HCT116 (cell line): Measurements from ENCODE around the gene CAPS. TPM values are rescaled to one million over a fixed set of nuclear protein-coding genes. Genes with fewer than 3 reads are reported as not detected.

ENCODE experiments used
- ATAC-seq: fragments of 200-7000 bp; cut with Tn5 transposase; 2 replicates; pipeline ENCODE4 v1.9.1; 2020; ENCODE audit warnings: mild to moderate bottlenecking, moderate library complexity
- BruUV-seq: library from RNA; stranded (reverse); fragments of 400-500 nt; replicated peaks from 2 replicates; lab custom pipeline; 2021; lab: Mats Ljungman, UMichigan
- CTCF ChIA-PET: fragments of 300-600 bp; sonication (Branson Sonifier 250); formaldehyde crosslinking; loops from one replicate; lab custom pipeline; 2021; ENCODE audit warnings: antibody characterized with exemption; lab: Charles Lee
- POLR2A ChIA-PET: fragments of 300-600, 350-600 bp; sonication (Branson Sonifier 250); formaldehyde crosslinking; loops from one replicate; lab custom pipeline; 2021; ENCODE audit warnings: antibody characterized with exemption; lab: Charles Lee
- RAD21 ChIA-PET, 2 experiments: fragments of 300-600 bp; sonication (Branson Sonifier 250); formaldehyde crosslinking; loops; one replicate each; lab custom pipeline; 2023; ENCODE audit warnings: low total read pairs in 2 of 2; ENCODE audit not compliant: uncharacterized antibody in 2 of 2, unreplicated experiment in 2 of 2, low non-redundant PET in 1 of 2; lab: Charles Lee
- DNase-seq: peaks from one replicate; pipeline ENCODE4 v3.0.0-alpha.2; 2010; ENCODE audit warnings: low read depth, low spot score
- H2AFZ ChIP-seq: fragments of 200-600 bp; shearing (Covaris generic), sonication (generic); 2 replicates; pipeline ENCODE4 v1.6.1; 2017; ENCODE audit warnings: low read depth, mixed run types, mixed read lengths, antibody characterized with exemption, low read length; ENCODE audit not compliant: poor library complexity, severe bottlenecking
- H3K27ac ChIP-seq: 2 replicates; pipeline ENCODE4 v1.5.1; 2012; ENCODE audit warnings: low read depth, low read length
- H3K27me3 ChIP-seq: fragments of 200-600 bp; sonication (generic); 2 replicates; pipeline ENCODE4 v1.6.1; 2016; ENCODE audit warnings: mixed run types, low read length, mixed read lengths; ENCODE audit not compliant: insufficient read depth
- H3K36me3 ChIP-seq, 2 experiments: fragments of 200-500 bp in 1 of 2; fragments of 200-600 bp in 1 of 2; sonication (Bioruptor generic) in 1 of 2; sonication (generic) in 1 of 2; 2 replicates each; pipeline versions ENCODE4 v1.5.1 to v1.6.1; 2014 to 2016; ENCODE audit warnings: low read length in 2 of 2, inconsistent platforms in 1 of 2, mixed read lengths in 1 of 2, mixed run types in 1 of 2; ENCODE audit not compliant: insufficient read depth in 2 of 2, control insufficient read depth in 1 of 2
- H3K4me1 ChIP-seq, 2 experiments: fragments of 200-600 bp in 1 of 2; sonication (generic) in 1 of 2; 2 replicates each; pipeline versions ENCODE4 v1.5.1 to v1.6.1; 2012 to 2017; ENCODE audit warnings: low read length in 2 of 2, inconsistent platforms in 1 of 2, mild to moderate bottlenecking in 1 of 2, mixed read lengths in 1 of 2, mixed run types in 1 of 2, moderate library complexity in 1 of 2; ENCODE audit not compliant: insufficient read depth in 2 of 2, control insufficient read depth in 1 of 2
- H3K4me2 ChIP-seq: fragments of 200-600 bp; sonication (generic); 2 replicates; pipeline ENCODE4 v1.6.1; 2017; ENCODE audit warnings: mixed run types, low read length, mixed read lengths
- H3K4me3 ChIP-seq, 2 experiments: fragments of 200-600 bp in 1 of 2; sonication (generic) in 1 of 2; replicated peaks in 1 of 2; 2 replicates each; pipeline ENCODE4 v1.5.1; 2011 to 2016; ENCODE audit warnings: low read length in 2 of 2, control low read depth in 1 of 2, low read depth in 1 of 2, mild to moderate bottlenecking in 1 of 2, mixed read lengths in 1 of 2, mixed run types in 1 of 2
- H3K79me2 ChIP-seq: fragments of 200-600 bp; sonication (generic); 2 replicates; pipeline ENCODE4 v1.6.1; 2017; ENCODE audit warnings: mild to moderate bottlenecking, mixed run types, low read length, moderate library complexity, mixed read lengths; ENCODE audit not compliant: insufficient read depth
- H3K9ac ChIP-seq: fragments of 200-600 bp; sonication (generic); 2 replicates; pipeline ENCODE4 v1.6.1; 2016; ENCODE audit warnings: low read length, mixed read lengths
- H3K9me2 ChIP-seq: fragments of 200-600 bp; sonication (generic), shearing (Covaris generic); 2 replicates; pipeline ENCODE4 v1.6.1; 2017; ENCODE audit warnings: mixed run types, mild to moderate bottlenecking, moderate library complexity; ENCODE audit not compliant: insufficient read depth
- H3K9me3 ChIP-seq, 2 experiments: fragments of 200-500 bp in 1 of 2; fragments of 200-600 bp in 1 of 2; sonication (Bioruptor generic) in 1 of 2; sonication (generic) in 1 of 2; 2 replicates each; pipeline ENCODE4 v1.6.1; 2014 to 2017; ENCODE audit warnings: low read length in 2 of 2, mixed read lengths in 2 of 2, inconsistent platforms in 1 of 2, low read depth in 1 of 2, mild to moderate bottlenecking in 1 of 2, mixed run types in 1 of 2, moderate library complexity in 1 of 2; ENCODE audit not compliant: control insufficient read depth in 1 of 2, insufficient read depth in 1 of 2
- H4K20me1 ChIP-seq: fragments of 200-600 bp; sonication (generic), shearing (Covaris generic); 2 replicates; pipeline ENCODE4 v1.6.1; 2017; ENCODE audit warnings: mixed run types, mild to moderate bottlenecking, moderate library complexity; ENCODE audit not compliant: insufficient read depth
- CBX3 ChIP-seq: IDR thresholded peaks from 2 replicates; pipeline ENCODE4 v1.6.1; 2012; ENCODE audit warnings: low read depth
- CEBPB ChIP-seq: IDR thresholded peaks from 2 replicates; pipeline ENCODE4 v1.6.1; 2012; ENCODE audit warnings: low read depth
- EGR1 ChIP-seq: IDR thresholded peaks from 2 replicates; pipeline ENCODE4 v1.6.1; 2012; ENCODE audit warnings: low read depth
- FOSL1 ChIP-seq: IDR thresholded peaks from 2 replicates; pipeline ENCODE4 v1.6.1; 2012; ENCODE audit warnings: low read depth
- JUND ChIP-seq: IDR thresholded peaks from 2 replicates; pipeline ENCODE4 v1.6.1; 2012
- POLR2AphosphoS5 ChIP-seq: IDR thresholded peaks from 2 replicates; pipeline ENCODE4 v1.6.1; 2011; ENCODE audit warnings: mild to moderate bottlenecking, low read depth, low read length, moderate library complexity
- RAD21 ChIP-seq: IDR thresholded peaks from 2 replicates; pipeline ENCODE4 v1.6.1; 2012; ENCODE audit warnings: low read depth, mild to moderate bottlenecking
- REST ChIP-seq: IDR thresholded peaks from 2 replicates; pipeline ENCODE4 v1.6.1; 2012; ENCODE audit warnings: low read depth
- SIN3A ChIP-seq: IDR thresholded peaks from 2 replicates; pipeline ENCODE4 v1.6.1; 2012; ENCODE audit warnings: low read depth
- SP1 ChIP-seq: IDR thresholded peaks from 2 replicates; pipeline ENCODE4 v1.6.1; 2012; ENCODE audit warnings: low read depth
- SRF ChIP-seq: IDR thresholded peaks from 2 replicates; pipeline ENCODE4 v1.6.1; 2012; ENCODE audit warnings: low read depth
- TCF7L2 ChIP-seq: IDR thresholded peaks from 2 replicates; pipeline ENCODE4 v1.7.0; 2011; ENCODE audit warnings: borderline replicate concordance, inconsistent platforms; ENCODE audit not compliant: insufficient read depth, insufficient read length; ENCODE audit errors: extremely low read depth
- YY1 ChIP-seq: IDR thresholded peaks from 2 replicates; pipeline ENCODE4 v1.6.1; 2011; ENCODE audit warnings: low read length, low read depth, moderate library complexity, mild to moderate bottlenecking; ENCODE audit not compliant: insufficient replicate concordance; ENCODE audit errors: extremely low read depth
- ZFX ChIP-seq: fragments of 450-650 bp; IDR thresholded peaks from 2 replicates; pipeline ENCODE4 v1.6.1; 2017
- ZNF274 ChIP-seq: fragments of 200-500 bp; sonication (Bioruptor generic); IDR thresholded peaks from 2 replicates; pipeline ENCODE4 v1.6.1; 2014; ENCODE audit warnings: mild to moderate bottlenecking, low read depth, low read length, inconsistent platforms
- intact Hi-C: fragments of 100-400 bp; cut with micrococcal nuclease; formaldehyde crosslinking; loops from 2 replicates; pipeline ENCODE4 v1.10.0; 2022
- total RNA-seq: library from RNA; stranded (reverse); gene quantifications from one replicate; pipeline ENCODE4 v1.2.1, GENCODE V29; 2021; ENCODE audit not compliant: unreplicated experiment
- TF ChIP-seq, protein P1 (sequence below), 3 experiments: fragments of 200-600 bp in 1 of 3; sonication (generic) in 1 of 3; IDR thresholded peaks in 2 of 3; conservative IDR thresholded peaks in 1 of 3; 2 replicates each; pipeline ENCODE4 v1.5.1; 2012 to 2017; ENCODE audit warnings: low read depth in 2 of 3, low read length in 2 of 3, antibody characterized with exemption in 1 of 3, borderline replicate concordance in 1 of 3, control low read depth in 1 of 3, mild to moderate bottlenecking in 1 of 3, mixed read lengths in 1 of 3, mixed run types in 1 of 3, moderate library complexity in 1 of 3; ENCODE audit not compliant: insufficient read depth in 1 of 3
- TF ChIP-seq, protein P2 (sequence below): IDR thresholded peaks from 2 replicates; pipeline ENCODE4 v1.6.1; 2012
- TF ChIP-seq, protein P3 (sequence below): IDR thresholded peaks from 2 replicates; pipeline ENCODE4 v1.6.1; 2012

Gene CAPS
- total RNA-seq, 1 experiment from 2014 or later: 2.5 TPM

GRCh38 chr19:5903624-5904351 is 10.3 kb upstream of the CAPS start, which contains the start of gene NDUFA11:
Gene NDUFA11 (minus strand): TSS chr19:5903790. CDS start chr19:5903708, 82 bp downstream.
- ChIA-PET CTCF (interaction anchor here (0.6 to 2.3 kb wide), 7 partner anchors 11 to 214 kb away, joined by 3 to 37 read pairs (median 5); partner anchors contain the start of genes NRTN, RANBP3 and RPL36), POLR2A (interaction anchor here (0.6 to 2.0 kb wide), 10 partner anchors 9 to 281 kb away, joined by 3 to 34 read pairs (median 4); partner anchors contain the start of genes CATSPERD, DUS3L, LONP1 and RPL36), RAD21 (interaction anchor here (0.6 to 1.8 kb wide), 2 partner anchors 84 to 100 kb away, joined by 3 to 6 read pairs; partner anchors contain the start of gene NRTN (in 1 of the 2))
- peaks cover 44% of the 10 kb centered on the region for H3K79me2 ChIP-seq
- peak within 1 kb of the TSS; percentile 88 for H3K4me2 ChIP-seq
- no peaks in the 10 kb centered on the region for H4K20me1 ChIP-seq
- peak; percentile 72 for ATAC-seq
- no peak within 1 kb of the TSS for H2AFZ ChIP-seq
- peak within 1 kb of the TSS; percentile 100 for H3K9ac ChIP-seq
- H3K27me3 ChIP-seq: no peaks in the 10 kb centered on the region
- H3K4me3 ChIP-seq: peak within 1 kb of the TSS; percentile 100
- H3K9me2 ChIP-seq: no peaks in the 10 kb centered on the region
- intact Hi-C loops: loop anchor here (2.0 kb wide), 1 partner anchor 77 kb away; no protein-coding TSS in a partner anchor
- peak; percentile 90 for DNase-seq
- peaks cover 0 to 5% of the 10 kb centered on the region in 2 experiments; a peak in 3 of 4 replicates for H3K36me3 ChIP-seq
- no peaks in the 10 kb centered on the region for H3K9me3 ChIP-seq
- H3K27ac ChIP-seq: peak within 1 kb of the TSS; percentile 94
- H3K4me1 ChIP-seq: peaks cover 9 to 24% of the 10 kb centered on the region in 2 experiments; a peak in 3 of 4 replicates
- BruUV-seq: no TSS peak
- peak; percentile 37 for TF ChIP-seq TCF7L2
- TF ChIP-seq, protein P1, sequence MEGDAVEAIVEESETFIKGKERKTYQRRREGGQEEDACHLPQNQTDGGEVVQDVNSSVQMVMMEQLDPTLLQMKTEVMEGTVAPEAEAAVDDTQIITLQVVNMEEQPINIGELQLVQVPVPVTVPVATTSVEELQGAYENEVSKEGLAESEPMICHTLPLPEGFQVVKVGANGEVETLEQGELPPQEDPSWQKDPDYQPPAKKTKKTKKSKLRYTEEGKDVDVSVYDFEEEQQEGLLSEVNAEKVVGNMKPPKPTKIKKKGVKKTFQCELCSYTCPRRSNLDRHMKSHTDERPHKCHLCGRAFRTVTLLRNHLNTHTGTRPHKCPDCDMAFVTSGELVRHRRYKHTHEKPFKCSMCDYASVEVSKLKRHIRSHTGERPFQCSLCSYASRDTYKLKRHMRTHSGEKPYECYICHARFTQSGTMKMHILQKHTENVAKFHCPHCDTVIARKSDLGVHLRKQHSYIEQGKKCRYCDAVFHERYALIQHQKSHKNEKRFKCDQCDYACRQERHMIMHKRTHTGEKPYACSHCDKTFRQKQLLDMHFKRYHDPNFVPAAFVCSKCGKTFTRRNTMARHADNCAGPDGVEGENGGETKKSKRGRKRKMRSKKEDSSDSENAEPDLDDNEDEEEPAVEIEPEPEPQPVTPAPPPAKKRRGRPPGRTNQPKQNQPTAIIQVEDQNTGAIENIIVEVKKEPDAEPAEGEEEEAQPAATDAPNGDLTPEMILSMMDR (IDR thresholded peaks at IDR 0.05 in 2 of 3, conservative IDR thresholded peaks at IDR 0.05 in 1 of 3; ENCODE audit: borderline replicate concordance in 1 of 3, insufficient read depth in 1 of 3, low read depth in 2 of 3, low read length in 2 of 3): no peak
- TF ChIP-seq YY1: peak; percentile 86
- TF ChIP-seq RAD21: no peak
- TF ChIP-seq POLR2AphosphoS5: peak; percentile 93
- TF ChIP-seq REST: no peak
- TF ChIP-seq SP1: peak; percentile 73
- TF ChIP-seq ZNF274: no peak
- peak; percentile 59; the same call in 1 of the 2 replicates for TF ChIP-seq ZFX
- no peak for TF ChIP-seq FOSL1
- TF ChIP-seq, protein P2, sequence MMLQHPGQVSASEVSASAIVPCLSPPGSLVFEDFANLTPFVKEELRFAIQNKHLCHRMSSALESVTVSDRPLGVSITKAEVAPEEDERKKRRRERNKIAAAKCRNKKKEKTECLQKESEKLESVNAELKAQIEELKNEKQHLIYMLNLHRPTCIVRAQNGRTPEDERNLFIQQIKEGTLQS: no peak
- TF ChIP-seq, protein P3, sequence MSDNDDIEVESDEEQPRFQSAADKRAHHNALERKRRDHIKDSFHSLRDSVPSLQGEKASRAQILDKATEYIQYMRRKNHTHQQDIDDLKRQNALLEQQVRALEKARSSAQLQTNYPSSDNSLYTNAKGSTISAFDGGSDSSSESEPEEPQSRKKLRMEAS: peak; percentile 97
- TF ChIP-seq CBX3: no peak
- no peak for TF ChIP-seq SIN3A
- no peak for TF ChIP-seq SRF
- no peak for TF ChIP-seq JUND
- TF ChIP-seq CEBPB: no peak
- no peak for TF ChIP-seq EGR1
